GM21390 (cell line): ENCODE results near the gene C20orf144.
A peak's percentile ranks its signal among the peaks of the same experiment; 100 is the strongest.

Source experiments
- ATAC-seq: cut with Tn5 transposase; IDR thresholded peaks from one replicate; pipeline ENCODE4 v1.9.1; 2021; ENCODE audit not compliant: unreplicated experiment

Gene C20orf144

GRCh38 chr20:33676121-33676520 lies 14.0 kb downstream of the C20orf144 start:
- no peak for ATAC-seq

- no peak for ATAC-seq
Measured at GRCh38 chr20:33676652-33677645, 14.8 kb downstream of the C20orf144 start.

GRCh38 chr20:33677991-33678702 lies 16.0 kb downstream of the C20orf144 start:
- ATAC-seq: no peak

GRCh38 chr20:33679758-33680485 lies 17.8 kb downstream of the C20orf144 start:
- no peak for ATAC-seq

DNA sequence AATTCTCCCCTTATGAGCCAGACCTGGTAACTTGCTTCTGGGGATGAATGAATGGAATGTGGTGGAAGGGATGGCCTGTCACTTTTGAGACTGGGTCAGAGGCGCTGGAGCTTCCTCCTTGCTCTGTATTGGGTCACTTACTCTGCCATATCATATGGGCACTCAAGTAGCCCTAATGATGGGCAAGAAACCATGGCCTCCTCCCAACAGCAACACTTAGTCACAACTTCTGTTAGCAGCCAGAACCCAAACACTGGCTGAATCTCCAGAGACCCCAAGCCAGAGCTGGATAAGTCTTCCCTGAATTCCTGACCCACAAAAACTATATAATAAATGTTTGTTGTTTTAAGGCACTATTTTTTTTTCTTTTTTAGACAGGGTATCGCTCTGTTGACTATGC lies 18.6 kb downstream of the C20orf144 start:
- no peak for ATAC-seq

DNA sequence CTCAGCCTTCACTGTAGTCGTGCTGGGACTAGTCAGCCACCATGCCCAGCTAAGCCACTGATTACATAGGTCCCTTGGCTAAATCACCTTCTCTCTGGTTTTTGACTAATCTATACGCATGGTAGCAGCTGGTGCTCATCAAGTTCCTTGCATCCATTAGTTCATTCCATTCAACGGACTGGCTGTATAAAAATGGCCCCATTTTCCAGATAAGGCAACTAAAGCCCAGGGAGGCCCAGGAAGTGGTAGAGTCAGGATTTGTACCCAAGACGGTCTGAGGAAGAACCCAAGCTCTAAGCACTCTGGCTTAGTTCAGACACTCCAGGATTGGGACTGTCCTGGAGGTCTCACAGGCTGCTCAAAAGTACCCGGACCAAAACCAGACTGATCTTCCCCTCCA lies 19.2 kb downstream of the C20orf144 start:
- ATAC-seq: no peak

- ATAC-seq: no peak
Measured at GRCh38 chr20:33681728-33682353, 19.7 kb downstream of the C20orf144 start.

DNA sequence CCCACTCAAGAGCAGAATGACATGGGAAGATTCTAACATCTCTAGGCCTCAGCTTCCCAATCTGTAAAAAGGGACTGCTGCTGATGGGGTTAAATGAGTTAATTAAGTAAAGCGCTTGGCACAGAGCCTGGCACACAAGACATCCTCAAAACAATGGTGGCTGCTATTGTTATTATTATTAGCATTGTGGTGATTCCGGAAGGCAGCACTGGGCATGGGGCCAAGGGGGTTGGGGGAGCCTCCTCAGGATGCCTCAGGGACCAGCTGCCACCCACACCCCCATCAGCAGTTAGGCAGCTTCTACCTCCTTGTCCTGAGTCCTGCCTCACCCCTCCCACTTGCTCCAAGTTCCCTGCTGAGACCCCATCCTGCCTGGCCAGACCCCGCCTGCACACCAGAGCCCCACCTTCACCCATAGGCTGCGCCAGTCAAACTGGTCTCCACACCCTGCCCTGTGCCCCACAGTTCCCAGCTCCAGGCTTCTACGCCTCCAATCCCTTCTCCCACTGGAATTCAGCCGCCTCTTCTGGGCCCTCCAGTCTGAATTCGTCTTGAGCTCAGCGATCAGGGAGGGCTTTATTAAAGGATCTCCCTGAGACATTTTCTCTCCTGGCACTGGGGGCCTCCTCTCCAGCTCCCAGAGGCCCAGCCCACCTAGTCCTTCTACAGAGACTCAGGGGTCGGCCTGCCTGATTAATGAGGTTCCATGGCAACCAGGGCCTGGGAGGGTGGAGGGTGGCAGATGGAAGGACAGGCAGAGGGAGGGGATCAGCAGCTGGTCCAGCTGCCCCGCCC lies 22.6 kb downstream of the C20orf144 start:
- ATAC-seq: no peak

- peak; percentile 43 for ATAC-seq
Measured at GRCh38 chr20:33685328-33686099, 23.4 kb downstream of the C20orf144 start.

- peak; percentile 75 for ATAC-seq
Measured at GRCh38 chr20:33686100-33686983, 24.2 kb downstream of the C20orf144 start, which contains the start of gene E2F1. TSS of gene E2F1 (minus strand) at chr20:33686385. CDS start at chr20:33686264, 121 bp downstream.

DNA sequence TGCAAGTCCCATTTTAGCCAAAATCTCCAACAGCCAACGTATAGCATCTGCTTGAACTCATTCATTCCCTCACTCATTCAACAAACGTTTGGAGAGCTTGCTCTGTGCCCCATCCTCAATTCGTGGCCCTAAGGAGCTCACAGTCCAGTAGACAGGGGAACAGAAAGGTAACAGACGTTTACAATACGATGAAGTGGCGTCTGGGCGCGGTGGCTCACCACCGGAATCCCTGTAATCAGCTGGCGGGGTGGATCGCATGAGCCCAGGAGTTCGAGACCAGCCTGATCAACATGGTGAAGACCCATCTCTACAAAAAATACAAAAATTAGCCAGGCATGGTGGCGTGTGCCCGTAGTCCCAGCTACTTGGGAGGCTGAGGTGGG lies 24.8 kb downstream of the C20orf144 start:
- no peak for ATAC-seq

- no peak for ATAC-seq
Measured at GRCh38 chr20:33687370-33687915, 25.3 kb downstream of the C20orf144 start.

GRCh38 chr20:33687993-33688937 lies 26.1 kb downstream of the C20orf144 start:
- ATAC-seq: no peak

- ATAC-seq: no peak
Measured at GRCh38 chr20:33688938-33689424, 26.9 kb downstream of the C20orf144 start.

- ATAC-seq: no peak
Measured at GRCh38 chr20:33689493-33689892, 27.4 kb downstream of the C20orf144 start.

GRCh38 chr20:33689973-33690372 lies 27.8 kb downstream of the C20orf144 start:
- ATAC-seq: no peak

- ATAC-seq: no peak
Measured at GRCh38 chr20:33693289-33693688, 31.2 kb downstream of the C20orf144 start.
